ENCODE results near the gene COX10. TPM values are rescaled to one million over a fixed set of nuclear protein-coding genes. Genes with fewer than 3 reads are reported as not detected.

The COX10 gene
- total RNA-seq, 1 donor from 2014 or later: 22.6 TPM

- no peak for TF ChIP-seq CTCF (IDR thresholded peaks at IDR 0.05; ENCODE audit: insufficient read depth, low read length, poor library complexity, severe bottlenecking)
- no peak for DNase-seq (ENCODE audit: low read depth)
- Histone ChIP-seq H3K4me3 (ENCODE audit: low read depth, low read length) (no peak overlapping the region), H3K36me3 (ENCODE audit: control insufficient read depth, insufficient read depth, low read length) (no peaks in the 10 kb centered on the region), H3K27me3 (ENCODE audit: control insufficient read depth, insufficient read depth, low read length) (no peaks in the 10 kb centered on the region)
Measured at GRCh38 chr17:14113137-14113536, 43.8 kb downstream of the COX10 start.

GRCh38 chr17:14116263-14117024 is 47.1 kb downstream of the COX10 start:
- Histone ChIP-seq H3K36me3 (ENCODE audit: control insufficient read depth, insufficient read depth, low read length) (no peaks in the 10 kb centered on the region), H3K4me3 (ENCODE audit: low read depth, low read length) (no peak overlapping the region), H3K27me3 (ENCODE audit: control insufficient read depth, insufficient read depth, low read length) (no peaks in the 10 kb centered on the region)
- no peak for TF ChIP-seq CTCF (IDR thresholded peaks at IDR 0.05; ENCODE audit: insufficient read depth, low read length, poor library complexity, severe bottlenecking)
- DNase-seq (ENCODE audit: low read depth): no peak

- Histone ChIP-seq H3K4me3 (ENCODE audit: low read depth, low read length) (no peak overlapping the region), H3K27me3 (ENCODE audit: control insufficient read depth, insufficient read depth, low read length) (no peaks in the 10 kb centered on the region), H3K36me3 (ENCODE audit: control insufficient read depth, insufficient read depth, low read length) (no peaks in the 10 kb centered on the region)
- no peak for TF ChIP-seq CTCF (IDR thresholded peaks at IDR 0.05; ENCODE audit: insufficient read depth, low read length, poor library complexity, severe bottlenecking)
- no peak for DNase-seq (ENCODE audit: low read depth)
Measured at GRCh38 chr17:14118951-14119350, 49.6 kb downstream of the COX10 start.

GRCh38 chr17:14119546-14119945 is 50.2 kb downstream of the COX10 start:
- DNase-seq (ENCODE audit: low read depth): no peak
- H3K27me3 ChIP-seq (ENCODE audit: control insufficient read depth, insufficient read depth, low read length): no peaks in the 10 kb centered on the region
- H3K36me3 ChIP-seq (ENCODE audit: control insufficient read depth, insufficient read depth, low read length): no peaks in the 10 kb centered on the region
- TF ChIP-seq CTCF (IDR thresholded peaks at IDR 0.05; ENCODE audit: insufficient read depth, low read length, poor library complexity, severe bottlenecking): no peak
- no peak overlapping the region for H3K4me3 ChIP-seq (ENCODE audit: low read depth, low read length)

- no peak for TF ChIP-seq CTCF (IDR thresholded peaks at IDR 0.05; ENCODE audit: insufficient read depth, low read length, poor library complexity, severe bottlenecking)
- no peaks in the 10 kb centered on the region for H3K27me3 ChIP-seq (ENCODE audit: control insufficient read depth, insufficient read depth, low read length)
- no peak for DNase-seq (ENCODE audit: low read depth)
- H3K4me3 ChIP-seq (ENCODE audit: low read depth, low read length): no peak overlapping the region
- H3K36me3 ChIP-seq (ENCODE audit: control insufficient read depth, insufficient read depth, low read length): no peaks in the 10 kb centered on the region
Measured at GRCh38 chr17:14121952-14122351, 52.6 kb downstream of the COX10 start.

Measured in kidney epithelial cell (primary cell).